HG02938 (cell line): ENCODE measurements around the gene BUB1.
"Not testable (repeated sequence)": the region's sequence is repeated elsewhere in the genome, so short reads cannot be mapped to it uniquely, and the experiment has no call there.

Experiments
- ATAC-seq: cut with Tn5 transposase; IDR thresholded peaks from one replicate; pipeline ENCODE4 v1.9.1; 2021; ENCODE audit warnings: mild to moderate bottlenecking, moderate library complexity; ENCODE audit not compliant: unreplicated experiment

Gene BUB1

DNA sequence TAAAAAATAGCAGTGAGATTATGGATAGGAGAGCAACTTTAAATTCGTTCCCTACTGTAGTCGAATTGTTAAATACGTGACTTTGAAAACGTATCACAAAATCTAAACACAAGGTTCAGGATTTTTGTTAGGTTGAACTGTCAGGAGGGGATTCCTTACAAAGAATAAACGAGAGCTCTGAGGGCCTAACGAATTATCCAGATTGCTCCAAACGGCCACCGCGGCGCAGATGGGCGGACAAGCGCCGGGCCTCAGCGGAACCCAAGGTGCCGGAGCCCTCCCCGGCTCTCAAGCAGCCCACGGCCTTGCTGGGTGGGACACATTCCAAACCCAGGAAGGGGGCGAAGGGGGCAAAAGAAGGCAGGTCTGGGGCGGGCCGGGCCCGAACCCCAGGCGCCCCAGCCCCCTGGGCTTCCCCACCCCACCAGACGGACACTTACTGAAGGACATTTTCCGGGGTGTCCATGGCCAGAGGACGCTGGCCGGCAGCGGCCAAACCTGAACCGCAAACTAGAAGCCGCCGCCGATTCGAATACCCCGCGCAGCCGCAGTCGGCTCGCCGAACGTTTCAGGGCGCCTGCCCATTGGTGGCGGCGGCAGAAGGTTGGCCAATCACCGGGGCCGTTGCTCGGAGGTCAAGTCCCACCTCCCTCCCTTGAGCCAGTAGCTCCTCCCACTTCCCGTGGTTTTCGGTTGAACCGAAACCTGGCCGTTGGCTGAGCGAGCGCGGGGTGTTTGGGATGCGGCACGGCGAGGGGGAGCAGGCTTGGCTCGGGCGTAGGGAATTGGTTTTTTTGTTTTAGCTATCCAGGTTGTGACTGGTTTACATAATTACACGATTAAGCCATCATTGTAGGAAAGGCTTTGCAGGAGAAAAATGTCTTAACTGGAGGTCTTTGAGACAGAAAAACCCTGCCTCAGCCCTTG lies at the start of gene BUB1:
TSS of gene BUB1 (minus strand) at position 534 of the 927 bp plus-strand sequence. CDS start at position 466, 68 bp downstream.
- peak; percentile 65 for ATAC-seq

DNA sequence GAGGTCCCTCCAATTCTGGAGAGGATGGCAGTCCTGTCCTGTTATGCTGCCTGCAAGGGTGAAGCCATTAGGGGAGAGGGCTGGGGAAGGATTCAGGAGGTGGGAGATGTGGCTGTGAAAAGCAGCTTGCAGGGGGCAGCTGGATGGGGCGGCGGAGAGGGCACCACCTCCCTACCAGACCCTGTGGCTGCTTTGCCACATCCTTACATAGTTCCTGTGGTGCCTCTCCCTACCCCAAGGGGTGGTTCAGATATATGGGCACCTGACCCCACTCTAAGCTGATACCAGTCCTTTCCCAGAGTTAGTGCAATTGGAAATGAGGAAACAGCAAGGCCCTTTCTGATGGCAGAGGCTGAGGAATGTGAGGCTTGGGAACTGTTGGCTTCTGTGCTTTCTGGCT lies 48.4 kb upstream of the BUB1 start:
- no peak for ATAC-seq

DNA sequence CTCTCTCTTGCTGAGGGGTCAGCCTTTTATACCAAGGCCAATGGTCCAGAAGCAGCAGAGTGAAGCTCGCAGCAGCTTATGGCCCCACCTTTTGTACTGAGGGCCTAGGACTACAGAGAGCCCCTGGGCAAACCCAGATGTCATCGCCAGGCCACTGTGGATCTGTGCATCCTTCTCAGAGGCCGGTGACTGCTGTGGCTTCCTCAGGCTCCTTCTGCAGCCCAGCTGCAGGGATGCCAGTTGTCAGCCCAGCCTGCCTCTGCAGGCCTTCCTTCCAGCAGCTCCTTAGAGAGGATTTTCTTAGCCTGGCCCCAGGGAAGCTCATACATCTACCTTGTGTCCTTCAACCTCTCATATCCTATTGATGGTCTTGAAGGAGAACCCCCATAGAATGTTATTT lies 48.0 kb upstream of the BUB1 start:
- no peak for ATAC-seq

DNA sequence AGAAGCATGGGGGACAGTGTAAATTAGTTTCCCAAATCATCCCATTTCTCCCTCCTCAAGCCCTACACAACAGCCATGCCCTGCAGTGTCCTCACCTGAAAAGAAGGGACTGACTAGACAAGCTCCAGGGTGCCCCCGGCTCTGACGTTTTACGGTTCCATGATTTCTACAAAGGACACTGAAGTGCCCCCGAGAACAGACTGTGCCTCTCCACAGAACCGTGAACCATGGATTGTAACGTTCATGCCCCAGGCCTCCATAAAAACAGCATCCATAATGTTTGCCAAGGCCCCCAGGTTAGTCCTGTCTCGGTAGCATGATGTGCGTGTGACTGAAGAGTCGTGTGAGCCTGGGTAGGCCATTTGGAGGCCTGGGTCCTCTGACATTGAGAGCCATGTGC lies 47.5 kb upstream of the BUB1 start:
- no peak for ATAC-seq

DNA sequence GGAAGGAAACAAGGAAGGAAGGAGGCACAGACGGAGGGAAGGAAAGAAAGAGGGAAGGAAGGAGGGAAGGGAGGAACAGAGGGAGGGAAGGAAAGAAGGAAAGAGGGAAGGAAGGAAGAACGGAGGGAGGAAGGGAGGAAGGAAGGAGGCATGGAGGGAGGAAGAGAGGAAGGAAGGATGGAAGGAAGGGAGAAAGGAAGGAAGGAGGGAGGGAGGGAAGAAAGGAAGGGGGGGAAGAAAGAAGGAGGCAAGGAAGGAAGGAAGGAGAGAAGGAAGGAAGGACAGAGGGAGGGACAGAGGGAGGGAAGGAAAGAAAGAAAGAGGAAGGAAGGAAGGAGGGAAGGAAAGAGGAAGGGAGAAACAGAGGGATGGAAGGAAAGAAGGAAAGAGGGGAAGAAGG lies 47.0 kb upstream of the BUB1 start:
- no peak for ATAC-seq

DNA sequence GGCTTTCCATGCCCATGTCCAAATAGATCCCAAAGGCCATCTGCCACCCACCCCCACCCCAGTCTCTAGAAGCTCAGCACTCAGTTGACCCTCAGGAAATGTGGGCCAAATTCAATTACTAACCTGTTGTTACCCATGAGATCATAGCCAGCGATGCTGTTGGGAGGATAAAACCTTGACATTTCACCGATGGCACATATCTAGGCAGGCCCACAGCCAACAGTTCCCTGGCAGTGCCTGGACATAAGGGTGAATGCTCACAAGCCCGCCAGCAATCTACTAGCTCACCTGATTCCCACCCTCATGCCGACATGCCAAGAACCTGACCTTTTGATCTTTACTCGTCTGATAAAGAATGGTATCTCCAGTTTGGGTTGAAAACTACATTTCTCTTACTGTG lies 42.7 kb upstream of the BUB1 start:
- ATAC-seq: no peak

DNA sequence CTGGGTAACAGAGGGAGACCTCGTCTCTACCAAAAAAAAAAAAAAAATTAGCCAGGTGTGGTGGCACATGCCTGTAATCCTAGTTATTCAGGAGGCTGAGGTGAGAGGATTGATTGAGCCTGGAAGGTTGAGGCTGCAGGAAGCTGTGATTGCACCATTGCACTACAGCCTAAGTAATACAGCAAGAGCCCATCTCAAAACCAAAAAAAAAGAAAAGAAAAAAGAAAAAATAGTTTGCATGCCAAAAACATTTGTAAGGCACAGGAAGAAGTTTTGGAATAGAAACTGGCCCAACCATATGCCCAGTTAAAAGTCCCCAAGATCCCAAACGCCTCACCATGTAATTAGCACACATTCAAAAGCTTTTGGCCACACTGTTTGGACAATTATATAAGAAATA lies 41.1 kb upstream of the BUB1 start:
- ATAC-seq: no peak

DNA sequence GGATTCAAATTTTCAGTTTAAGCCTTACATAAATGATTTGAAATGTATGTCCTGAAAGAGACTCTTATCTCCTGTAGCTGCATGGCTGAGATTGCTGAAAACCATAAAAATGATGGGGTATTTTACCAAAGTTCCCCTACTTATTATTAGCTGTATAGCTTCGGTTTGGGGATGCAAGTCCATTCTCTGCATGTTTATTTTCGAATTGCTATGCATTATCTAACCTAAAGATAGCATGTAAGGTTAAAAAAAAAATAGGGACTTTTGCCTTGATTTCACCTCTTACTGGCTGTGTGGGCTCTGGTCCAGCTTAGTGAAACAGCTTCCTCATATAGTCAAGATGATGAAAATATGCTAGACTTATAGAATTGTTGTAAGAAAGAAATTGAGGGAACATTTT lies 40.5 kb upstream of the BUB1 start:
- ATAC-seq: no peak

DNA sequence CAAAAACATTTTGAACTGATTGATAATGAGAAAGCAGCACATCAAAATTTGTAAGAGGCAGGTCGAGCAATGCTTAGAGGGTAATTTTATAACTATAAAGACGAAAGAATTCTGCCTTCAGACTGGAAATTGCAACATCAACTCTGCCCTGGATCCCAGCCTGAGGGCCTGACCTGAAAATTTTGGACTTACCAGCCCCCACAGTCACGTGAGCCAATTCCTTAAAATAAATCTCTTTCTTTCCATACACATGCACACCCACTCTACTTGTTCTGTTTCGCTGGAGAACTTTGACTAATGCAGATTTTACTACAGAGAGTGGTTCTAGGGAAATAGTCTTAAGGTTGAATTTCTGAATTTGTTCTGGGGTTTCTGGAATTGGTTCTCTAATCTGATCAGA lies 39.9 kb upstream of the BUB1 start:
- no peak for ATAC-seq

DNA sequence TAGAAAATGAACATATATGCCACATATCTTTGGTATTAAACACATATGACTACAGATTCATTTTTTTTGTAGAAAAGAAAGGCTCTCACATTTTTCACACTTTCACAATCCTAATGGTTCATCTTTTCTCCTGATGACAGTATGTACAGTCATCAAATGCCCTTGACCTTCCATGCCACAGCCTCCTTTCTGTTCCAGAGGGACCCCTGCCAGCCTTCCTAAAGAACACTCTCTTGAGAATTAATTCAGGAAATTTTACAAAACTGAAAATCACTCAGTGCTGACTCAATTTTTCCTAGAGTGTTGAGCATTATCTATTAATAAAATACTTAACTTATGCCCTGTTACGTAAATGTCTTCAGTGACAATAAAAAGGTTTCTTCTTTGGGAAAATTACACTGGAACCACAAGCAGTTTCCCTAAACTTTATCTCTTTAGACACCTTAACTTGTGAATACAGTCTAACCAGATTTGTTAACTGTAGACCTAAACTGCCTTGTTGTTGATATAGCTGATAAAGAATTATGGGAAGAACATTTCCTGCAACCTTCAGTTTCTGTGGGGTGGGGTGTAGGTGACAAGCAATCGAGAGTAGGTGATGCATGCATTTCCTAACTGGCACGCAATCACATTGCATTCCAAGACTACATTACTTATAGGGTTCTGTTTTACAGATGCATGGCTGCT lies 39.2 kb upstream of the BUB1 start:
- ATAC-seq: no peak

DNA sequence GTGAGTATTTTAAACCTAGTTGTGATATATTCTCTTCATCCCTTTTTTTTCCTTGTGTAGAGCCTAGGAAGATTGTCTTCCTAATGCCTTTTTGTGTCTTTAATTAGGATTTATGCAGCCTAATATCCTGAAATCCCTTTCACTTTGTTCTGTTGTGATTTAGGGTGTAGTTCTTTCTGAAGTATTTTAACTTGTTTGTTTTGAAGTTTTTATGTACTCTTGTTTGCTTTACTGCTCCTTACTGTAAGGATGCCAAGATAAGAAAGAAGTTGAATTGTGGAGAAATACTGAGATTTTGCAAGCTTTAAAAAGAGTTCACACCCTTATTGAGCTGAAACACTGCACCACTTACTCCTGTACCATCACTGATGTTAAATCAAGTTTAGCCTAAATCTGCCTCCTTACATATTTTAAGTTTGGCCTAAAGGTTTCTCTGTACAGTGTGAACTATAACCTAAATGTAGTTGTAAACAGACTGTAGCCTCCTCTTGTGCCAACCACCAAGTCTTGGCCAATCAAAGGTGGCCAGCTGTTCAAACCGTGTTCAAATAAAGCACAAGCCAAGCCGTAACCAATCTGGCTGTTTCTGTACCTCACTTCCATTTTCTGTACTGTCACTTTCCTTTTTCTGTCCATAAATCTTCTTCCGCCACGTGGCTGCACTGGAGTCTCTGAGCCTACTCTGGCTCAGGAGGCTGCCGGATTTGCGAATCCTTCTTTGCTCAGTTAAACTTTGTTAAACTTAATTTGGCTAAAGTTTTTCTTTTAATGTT lies 36.8 kb upstream of the BUB1 start:
- ATAC-seq: no peak

DNA sequence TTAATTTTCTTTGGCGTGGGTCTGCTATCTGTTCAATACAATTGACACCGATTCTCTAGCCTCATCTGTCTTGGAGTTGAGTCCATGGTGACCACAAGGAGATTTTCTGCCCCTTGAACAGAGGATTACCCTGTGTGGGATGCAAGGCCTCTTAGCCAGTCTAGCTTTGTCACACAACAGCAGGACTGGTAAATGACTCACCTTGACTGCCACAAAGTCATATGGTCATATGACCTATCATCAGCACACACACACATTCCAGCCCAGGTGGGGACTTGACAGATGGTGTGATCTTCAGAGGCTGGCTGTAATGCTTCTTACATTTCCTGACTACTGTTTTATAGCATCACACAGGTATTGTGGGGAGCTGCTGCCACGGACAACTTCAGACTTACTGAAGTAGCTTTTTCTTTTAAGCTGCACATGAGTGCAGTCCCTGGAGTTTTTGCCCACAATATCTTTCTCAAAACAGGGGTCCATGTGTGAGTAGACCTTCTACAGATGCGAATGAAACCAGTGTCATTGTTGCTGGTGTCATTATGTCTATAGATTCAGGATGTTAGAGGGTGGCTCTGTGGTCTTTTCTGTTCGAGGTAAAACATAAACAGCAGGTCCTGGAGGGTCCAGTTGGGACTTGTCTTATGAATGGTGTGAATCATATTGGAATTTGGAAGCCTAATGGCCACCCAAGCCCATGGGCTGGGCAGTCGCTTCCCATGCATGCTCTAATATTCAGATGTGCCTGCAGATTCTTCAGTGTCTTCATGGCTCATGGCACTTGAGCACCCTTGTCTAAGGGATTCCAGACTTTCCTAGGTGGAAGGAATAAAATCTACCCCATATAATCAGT lies 35.9 kb upstream of the BUB1 start:
- ATAC-seq: no peak

DNA sequence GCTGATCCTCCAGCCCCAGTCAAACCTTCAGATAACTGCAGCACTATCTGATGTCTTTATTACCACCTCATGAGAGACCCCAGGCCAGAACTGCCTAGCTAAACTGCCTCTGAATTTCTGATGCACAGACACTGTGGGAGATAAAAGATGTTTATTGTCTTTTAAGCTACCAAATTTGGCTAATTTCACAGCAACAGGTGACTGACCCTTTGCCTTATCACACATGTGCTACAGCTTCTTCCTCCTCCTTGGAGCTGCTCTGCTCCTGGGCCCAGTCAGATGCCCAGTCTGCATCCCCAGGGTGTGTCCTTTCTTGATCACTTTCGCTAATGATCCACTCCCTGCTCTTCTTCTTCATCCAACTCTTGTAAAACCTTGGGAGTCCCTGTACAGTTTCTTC lies 34.9 kb upstream of the BUB1 start:
- ATAC-seq: no peak

DNA sequence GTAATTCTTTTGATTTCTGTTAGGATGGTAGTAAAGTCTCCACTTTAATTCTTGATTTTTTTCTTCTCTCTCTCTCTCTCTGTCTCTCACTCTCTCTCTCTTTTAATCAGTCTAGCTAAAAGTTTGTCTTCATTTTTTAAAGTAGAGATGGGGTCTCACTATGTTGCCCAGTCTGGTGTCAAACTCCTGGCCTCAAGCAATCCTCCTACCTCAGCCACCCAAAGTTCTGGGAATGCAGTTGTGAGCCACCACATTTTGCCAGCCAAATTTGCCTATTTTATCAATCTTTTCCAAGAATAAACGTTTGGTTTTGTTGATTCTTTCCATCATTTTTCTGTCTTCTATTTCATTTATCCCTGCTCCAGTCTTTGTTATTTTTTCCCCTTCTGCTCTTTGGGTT lies 30.6 kb upstream of the BUB1 start:
- no peak for ATAC-seq

DNA sequence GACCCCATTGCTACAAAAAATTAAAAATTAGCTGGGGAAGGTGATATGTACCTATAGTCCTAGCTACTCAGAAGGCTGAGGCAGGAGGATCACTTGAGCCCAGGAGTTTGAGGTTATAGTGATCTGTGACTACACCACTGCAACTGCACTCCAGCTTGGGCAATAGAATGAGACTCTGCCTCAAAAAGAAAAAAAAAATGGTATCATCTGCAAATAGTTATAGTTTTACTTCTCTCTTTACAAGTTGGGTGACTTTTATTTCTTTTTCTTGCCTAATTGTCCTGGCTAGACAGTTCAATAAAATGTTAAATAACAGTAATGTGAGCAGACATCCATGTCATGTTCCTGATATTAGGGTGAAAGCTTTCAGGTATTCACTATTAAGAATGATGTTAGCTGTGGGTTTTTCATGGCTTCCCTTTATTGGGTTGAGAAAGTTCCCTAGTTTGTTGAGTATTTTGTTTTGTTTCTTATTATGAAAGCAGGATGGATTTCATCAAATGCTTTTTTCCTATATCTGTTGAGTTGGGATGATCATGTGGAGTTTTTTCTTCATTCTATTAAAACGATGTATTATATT lies 29.6 kb upstream of the BUB1 start:
- no peak for ATAC-seq

DNA sequence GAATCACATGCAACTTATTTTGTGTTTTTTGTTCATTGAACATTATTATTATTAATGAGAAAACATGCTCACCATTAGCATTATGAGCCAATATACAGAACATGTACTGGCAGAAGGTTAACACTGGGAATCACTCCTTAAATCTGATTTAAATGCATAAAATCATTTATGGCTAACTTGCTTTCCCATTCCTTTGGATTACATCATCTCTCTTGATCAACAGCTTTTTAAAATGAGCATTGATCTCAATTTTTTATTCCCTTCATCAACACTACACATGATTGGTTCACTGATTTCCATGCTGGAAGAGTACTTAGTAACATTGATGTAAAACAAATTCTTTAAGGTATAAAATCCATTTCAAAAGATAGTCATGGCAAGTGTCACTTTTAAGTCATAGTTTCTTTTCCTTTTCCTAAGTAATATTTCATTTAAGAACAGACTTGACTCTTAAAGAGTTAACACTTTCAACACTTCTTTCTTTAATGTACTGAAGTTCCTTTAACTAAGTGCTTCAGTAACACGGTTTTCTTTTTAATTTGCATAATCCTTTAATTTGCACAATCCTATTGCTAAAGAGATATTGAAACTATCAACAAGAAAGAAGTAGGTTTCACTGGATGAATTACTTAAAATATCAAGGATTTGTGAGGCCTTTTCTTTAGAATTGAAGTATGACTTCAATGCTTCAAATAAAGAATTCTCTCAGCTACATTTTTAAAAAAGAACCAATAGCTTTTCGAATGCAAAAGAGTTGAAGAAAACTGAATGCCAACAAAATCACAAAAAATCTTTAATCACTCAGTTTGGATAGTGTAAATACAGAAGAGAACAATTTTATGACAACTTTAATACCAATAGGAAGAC lies 24.9 kb upstream of the BUB1 start:
- no peak for ATAC-seq

DNA sequence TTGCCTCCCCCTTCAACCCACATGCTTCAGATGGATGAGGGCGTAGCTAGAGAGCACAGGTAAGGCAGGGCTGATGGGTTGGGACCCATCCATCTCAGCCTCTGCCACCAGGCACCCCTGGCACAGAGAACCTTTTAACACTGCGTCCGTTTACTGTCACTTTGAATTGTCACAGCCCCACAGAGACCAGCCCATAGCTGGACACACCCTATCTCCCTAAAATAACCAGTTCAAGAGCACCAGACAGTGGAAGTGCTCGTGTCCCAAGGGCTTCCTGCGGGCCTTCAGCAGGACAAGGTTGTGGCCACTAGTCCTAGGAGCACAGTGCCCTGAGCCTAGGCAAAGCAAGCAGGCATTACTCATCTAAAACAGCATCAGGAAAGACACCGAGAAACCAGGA lies 20.4 kb upstream of the BUB1 start:
- not testable (repeated sequence) for ATAC-seq

DNA sequence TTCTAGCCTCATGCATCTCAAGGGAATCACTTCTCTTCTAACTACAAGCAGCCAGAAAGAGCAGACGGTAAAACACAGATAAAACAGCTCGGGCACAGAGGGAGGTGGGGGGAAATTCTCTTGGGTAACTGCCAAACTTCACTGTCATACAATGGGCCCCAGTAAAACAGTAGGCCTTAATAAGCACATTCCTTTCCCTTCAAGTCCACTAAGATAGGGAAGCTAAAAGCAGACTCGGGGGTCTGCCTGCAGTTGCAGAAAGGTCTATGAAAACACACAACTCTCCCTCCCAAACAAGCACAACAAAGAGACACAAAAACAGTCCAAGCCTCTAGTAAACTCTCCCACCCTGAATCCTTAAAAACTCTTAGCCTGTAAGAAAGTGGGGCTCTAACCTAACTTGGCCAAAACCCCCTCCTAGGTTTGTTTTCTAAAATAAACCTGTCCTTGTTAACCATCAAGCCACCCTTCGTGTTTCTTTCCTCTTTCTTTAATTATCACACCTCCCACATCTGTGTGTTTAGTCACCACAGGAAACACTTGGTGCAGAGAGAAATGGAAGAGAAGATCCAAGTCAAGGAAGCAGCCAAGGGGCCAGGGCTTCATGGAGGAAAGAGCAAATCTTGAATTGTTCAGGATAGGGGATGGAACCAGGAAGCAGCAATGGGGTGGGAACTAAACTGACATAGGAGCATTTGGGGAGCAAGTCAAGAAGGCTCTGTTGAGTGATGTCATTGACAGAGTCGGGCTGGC lies 17.5 kb upstream of the BUB1 start:
- not testable (repeated sequence) for ATAC-seq
